NCI-H1694 (cell line): ENCODE results near the gene EFCAB6.

Experiments used
- DNase-seq: peaks from one replicate; lab custom pipeline; 2025; lab: John Stamatoyannopoulos, UW

EFCAB6 gene

DNA sequence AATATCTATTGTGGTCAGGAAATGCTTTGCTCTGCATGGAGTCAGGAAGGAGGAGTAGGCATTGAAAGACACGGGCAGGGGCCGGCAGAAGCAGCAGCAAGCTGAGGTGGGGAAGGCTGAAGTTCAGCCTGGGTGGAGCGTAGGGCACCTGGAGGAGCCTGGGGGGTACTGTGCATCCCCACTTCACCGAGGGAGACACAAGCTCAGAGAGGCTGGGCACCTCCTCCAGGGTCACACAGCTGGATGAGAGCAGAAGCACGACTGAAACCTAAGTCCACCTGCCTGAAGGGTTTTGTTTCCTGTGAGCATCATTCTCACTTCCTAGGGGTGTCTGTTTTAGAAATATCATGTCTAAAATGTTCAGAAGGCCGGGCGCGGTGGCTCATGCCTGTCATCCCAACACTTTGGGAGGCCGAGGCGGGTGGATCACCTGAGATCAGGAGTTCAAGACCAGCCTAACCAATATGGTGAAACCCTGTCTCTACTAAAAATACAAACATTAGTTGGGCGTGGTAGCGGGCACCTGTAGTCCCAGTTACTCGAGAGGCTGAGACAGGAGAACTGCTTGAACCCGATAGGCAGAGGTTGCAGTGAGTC, 262.0 kb downstream of the EFCAB6 start:
- no peak for DNase-seq

DNA sequence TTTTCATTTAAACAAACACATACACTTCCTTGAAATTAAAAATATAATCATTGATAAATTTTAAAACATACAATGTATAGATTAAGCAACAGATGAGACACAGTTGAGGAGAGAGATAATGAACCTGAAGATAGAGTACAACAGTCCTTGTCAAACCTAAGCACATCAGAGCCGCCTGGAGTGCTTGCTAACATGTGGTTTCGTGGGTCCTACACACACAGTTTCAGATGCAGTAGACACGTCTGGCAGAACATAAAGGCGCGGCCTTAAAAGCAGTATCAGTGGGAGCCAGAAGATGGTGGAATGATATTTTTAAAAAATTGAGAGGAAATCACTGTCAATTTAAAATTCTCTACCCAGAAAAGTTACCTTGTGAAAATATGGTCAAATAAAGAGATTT, 265.9 kb downstream of the EFCAB6 start:
- DNase-seq = no peak

DNA sequence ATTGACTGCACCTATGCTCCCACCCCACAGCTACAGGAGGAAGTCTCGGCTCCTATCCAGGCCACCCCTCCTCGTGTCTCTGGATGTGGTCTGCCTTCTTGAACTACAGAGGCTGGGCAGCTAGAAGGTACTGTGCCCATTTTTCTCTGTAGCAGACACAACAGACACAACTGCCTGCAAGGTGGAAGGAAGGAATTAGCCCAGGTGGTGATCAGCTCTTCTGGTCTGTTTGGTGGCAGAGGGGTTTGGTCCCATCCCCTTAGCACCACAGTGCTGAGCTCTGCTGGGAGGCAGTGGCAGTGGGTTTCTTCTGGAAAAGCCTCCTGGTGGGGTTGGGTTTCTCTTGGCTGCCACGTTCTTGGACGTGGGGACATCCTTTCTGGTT, 267.8 kb downstream of the EFCAB6 start:
- no peak for DNase-seq

DNA sequence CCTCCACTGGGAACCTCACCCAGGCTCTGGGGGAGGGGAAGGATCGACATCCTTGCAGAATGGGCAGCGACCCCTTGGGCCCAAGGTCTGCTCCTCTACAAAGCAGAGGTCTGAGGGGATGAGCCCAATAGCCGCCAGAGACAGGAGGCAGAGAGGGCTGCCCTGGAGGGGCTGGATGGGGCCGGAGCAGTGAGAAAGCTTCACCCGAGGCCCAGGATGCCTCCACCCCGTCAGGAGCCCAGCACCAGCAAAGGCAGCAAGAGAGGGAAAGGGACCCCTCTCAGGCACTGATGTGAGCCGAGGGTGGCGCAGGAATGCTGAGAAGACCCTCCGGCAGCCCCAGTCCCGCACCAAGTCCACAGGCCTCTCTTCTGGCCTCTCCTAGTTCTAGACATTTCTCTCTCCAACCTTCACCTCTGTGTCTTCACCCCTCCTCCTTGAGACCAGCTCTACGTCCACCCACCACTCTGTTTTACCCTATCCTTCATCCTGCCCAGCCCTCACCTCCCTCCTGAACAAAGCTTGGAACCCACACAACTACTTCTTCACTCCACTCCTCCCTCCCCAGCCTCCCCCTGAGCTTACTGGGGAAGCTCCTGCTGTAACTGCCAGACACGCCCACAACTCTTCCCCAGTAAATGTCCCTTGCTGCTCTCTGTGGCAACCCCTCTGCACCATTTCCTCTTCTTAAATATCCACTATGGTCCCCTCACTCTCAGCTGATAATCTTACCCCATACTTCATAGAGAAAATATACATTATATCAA, 268.4 kb downstream of the EFCAB6 start:
- no peak for DNase-seq

DNA sequence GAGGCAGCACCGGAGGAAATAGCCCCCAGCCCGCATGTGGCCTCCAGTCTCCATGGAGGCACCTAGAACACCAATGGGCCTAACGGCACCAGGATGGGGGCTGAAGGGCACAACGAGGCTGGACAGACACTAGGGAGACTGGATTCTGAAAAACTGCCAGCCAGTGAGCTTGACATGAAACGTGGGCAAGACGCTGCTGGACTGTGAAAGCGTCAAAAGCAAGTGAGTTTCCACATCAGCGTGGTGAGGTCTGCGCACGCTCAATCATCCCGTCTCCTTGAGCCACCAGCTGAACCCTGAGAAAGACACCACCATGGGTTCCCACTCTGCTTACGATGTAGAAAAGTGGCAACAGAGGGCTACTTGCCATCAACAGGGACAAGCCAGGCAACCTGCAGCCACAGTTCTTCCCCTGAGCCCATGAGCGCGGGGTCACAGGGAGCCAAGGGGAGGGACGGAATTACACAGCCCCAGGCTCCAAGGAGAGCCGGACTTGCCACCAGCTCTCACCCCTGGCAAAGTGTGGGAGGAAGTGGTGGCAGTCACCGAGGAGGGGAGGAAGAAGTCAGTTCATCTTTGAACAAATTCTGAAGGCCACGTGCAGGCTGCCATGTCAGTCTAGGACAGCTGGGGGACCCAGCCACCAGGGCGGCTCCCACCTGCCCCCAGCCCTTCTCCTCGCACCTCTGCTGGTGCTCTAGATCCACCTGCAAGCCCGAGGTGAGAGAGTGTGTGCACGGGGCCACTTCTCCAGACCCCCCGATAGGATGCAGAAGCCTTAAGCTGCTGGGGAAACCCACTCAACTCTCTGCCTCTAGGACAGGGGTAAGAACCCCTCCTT, 269.2 kb downstream of the EFCAB6 start:
- DNase-seq = no peak

DNA sequence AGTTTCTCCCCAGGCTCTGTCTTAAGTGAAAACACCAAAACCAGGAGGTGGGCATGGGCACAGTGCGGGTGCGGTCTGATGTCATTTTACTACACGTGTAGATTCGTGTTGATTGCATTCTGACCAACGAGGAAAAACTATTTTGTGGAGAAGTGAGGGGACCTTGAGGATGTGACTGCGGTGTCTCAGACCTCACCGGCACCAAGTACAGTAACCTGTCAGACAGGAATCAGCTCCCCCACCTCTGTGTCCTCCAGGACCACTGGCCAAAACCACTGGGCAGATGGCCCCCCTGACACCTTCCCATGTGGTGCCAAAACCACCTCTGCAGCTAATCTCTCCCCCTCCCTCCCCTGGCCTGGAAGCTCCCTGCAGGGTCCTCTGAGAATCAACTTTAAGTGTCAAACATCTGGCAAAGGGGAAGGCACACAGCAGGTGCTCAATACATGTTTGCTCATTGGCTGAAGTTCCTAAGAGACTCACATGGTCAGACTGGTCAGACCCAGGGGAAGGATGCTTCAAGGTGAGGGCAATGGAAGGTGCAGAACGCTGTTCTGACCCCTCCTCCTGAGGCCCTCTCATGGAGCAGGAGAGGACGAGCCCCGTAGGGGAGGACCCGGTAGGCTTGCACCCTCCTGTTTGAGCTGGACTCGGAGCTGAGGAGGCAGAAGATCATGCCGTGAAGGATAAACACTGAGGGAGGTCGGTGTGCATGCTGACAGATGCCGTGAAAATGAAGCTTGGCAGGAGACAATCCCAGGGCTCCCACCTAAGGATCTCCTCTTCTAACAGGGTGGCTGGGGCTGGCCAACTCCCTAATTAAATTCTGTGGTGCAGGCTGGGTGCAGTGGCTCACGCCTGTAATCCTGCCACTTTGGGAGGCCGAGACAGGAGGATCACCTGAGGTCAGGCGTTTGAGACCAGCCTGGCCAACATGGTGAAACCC, 270.4 kb downstream of the EFCAB6 start:
- no peak for DNase-seq

DNA sequence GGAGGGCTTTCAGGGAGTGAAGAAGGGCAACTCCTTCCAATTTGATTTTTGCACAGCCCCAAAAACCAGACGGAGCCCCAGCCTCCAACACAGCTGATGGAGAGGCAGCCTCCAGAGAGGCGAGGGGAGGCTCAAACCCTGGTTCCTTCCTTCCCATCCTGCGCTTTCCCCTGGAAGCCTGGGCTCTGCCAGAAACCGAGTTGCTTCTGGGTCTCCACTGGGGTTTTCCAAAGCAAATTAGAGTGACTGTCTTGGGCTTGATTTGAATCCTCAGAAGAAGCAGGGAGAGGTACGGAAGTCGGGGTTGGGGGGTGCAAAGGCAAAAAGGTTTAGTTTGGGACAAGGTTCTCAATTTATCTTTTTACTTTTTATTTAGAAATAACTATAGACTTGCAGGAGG, 271.1 kb downstream of the EFCAB6 start:
- DNase-seq = no peak

DNA sequence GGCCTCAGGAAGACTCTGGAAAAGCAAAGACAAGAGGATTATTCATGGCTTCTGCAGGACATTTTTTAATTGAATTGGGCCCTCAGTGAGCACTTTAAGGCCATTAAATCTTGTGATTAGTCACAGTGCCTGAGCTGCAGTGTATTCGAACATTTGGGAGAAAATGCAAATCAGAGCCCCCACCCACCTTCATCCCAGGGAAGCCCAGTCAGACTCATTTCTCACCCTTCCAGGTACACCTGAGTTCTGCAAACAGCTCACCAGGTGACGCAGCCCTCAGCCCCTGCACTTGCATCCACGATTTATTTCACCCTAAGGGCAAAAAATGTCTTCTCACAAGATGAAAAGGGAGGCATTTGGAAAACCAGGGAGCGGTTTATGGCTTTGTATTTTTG, 271.6 kb downstream of the EFCAB6 start:
- DNase-seq = no peak

DNA sequence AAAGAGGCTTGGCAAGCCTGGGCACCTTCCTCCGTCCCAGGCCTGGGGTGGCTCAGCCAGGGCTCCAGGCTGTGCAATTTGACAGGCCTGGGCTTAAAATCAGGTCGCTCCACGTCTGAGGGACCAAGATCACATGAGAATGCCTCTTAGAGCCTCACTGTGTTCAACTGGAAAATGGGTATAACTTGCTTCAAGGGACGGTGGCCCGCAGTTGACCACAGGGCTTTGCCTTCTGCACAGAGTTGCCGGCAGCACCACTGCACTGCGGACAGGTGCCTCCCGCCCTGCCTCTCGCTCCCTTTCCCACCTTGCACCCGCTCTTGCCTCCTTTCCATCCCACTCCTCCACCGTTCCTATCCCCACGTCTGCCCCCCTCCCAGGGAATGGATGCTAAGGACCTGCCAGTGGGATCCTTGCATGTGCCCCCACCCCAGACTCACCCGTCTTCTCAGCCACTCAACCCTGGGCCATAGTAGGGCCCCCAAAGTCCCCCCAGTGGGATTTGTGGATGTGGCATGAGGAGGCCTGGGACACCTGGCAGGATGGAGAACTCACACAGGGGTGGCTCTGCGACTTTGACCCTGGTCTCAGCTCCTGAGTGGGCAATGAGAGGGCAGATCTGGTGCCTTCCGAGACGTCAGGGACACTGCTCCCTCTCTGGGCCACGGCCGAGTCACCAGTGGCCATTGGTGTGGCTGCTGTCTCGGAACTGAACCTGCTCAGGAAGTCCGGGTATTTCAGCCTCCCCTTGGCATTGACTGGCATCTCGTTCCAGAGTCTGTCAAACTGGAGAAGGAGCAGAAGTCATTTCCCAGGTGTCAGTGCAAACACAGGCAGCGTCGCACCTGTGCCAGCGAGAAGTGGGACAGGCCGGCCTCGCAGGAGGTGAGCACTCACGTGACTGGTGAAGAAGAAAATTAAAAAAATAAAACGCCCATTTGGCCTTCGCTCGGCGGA, 272.3 kb downstream of the EFCAB6 start:
- no peak for DNase-seq

DNA sequence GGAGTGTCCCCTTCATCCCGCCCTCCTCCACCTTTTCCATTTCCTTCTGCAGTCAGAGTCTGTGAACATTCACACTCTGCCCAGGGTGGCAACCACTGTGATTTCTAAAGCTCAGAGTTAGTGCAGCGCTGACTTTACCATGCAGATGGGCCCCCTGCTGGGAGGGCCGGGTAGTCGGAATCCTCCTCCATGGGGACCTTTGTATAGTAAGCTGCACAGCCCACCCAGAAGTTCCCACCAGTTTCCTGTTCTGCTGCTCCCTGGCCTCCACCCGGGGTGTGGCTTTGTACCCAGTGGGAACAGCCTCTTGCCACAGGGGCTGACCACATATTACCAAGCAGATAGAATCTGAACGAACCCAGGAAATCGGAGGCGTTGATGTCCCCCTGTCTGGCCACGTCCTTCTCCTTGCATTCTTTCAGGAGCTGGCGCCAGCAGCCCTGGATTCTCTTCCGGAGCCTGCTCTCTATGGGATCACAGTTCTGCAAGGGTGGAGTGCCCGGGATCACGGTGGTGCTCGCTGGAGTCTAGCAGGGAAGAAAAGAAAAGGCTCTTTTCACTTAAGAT, 275.0 kb downstream of the EFCAB6 start:
- DNase-seq = no peak

DNA sequence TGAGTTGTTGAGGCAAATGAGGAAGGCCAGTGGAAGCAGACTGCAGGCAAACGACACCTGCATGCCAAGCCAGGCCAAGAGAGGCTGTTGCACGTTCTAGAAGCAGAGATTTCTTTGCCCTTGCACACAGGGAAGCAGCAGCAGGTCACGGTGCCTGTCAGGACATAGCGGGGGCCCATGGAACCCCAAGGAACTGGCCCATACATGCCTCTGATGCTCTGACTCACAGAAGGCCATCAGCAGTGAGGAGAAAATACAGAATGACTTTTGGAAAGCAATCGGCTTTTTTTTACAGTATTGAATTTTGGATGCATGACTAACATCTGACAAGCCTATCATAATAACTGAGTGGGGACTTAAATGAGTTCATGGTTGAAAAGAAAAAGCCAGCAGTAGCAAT, 276.4 kb downstream of the EFCAB6 start:
- no peak for DNase-seq

DNA sequence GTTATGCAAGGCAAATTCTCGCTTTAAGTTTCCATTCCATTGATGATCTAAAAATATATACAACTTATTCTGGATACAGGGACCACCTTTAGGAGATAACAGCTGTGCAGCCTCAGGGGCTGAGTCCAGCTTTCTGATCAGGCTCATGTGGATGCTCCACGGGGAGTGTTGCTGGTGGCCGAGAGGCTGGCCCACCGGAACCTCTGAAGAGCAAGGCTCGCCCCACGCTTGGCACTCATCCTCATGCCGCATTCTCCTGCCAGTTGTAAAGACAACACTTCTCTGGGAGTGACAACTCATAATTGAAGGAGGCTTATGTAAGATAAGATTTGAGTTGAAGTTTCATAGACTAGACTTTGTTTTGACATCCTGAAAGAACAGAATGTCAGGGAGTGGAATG, 276.8 kb downstream of the EFCAB6 start:
- DNase-seq = no peak

DNA sequence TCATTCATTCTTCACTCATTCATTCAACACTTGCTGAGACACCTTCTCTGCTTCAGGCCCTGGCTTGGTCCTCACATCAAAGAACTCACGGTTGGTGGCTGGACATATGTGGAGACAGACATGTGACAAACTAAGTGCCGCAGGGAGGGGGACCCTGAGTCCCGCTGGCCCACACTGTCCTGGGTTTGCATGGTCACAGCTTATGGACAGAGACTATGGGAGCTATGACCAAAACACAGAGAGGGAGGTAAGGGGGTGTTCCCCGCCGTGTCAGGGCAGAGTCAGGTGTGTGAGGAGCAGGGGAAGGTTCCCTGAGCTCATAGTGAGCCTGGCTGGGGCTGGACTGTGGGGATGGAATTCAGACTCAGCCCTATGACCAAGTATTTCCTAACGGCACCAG, 277.2 kb downstream of the EFCAB6 start:
- no peak for DNase-seq

DNA sequence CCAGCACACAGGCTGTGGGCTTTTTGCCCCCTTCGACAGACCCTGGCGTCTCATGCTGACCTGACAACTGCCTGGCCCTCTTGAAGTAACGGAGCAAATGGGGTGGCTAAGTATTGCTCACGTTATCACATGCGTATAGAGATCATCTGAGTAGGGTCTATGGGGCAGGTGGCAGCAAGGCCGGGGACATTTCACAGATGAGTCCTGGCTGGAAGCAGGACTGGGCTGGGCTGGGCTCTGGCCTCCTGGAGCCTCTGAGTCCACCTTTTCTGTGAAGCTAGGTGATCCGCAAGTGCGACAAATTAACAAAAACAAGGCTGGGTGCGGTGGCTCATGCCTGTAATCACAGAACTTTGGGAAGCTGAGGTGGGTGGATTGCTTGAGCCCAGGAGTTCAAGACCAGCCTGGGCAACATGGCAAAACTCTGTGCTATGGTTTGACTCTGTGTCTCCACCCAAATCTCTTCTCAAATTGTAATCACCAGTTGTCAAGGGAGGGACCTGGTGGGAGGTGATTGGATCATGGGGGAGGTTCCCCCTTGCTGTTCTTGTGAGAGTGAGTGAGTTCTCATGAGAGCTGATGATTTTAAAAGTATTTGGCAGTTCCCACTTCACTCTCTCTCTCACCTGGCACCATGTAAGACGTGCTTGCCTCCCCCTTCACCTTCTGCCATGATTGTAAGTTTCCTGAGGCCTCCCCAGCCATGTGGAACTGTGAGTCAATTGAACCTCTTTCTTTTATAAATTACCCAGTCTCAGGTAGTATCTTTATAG, 278.3 kb downstream of the EFCAB6 start:
- DNase-seq = no peak

DNA sequence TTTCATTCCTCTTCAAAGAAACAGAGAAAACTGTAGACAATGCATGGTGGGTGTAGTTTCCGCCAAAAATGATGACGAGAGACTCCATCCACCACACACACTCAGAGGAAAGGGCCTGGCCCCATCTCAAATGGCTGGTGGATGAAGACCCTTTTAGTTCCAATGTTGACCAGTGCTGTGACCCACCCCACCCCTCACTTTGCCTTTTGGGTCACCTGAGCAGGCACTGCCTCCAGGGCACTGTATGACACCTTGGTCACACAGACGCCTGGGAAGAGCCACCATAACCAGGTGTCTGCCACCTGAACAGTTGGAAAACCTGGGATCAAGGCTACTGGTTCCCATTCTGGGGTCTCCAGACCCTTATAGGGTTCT, 279.0 kb downstream of the EFCAB6 start:
- DNase-seq = no peak

DNA sequence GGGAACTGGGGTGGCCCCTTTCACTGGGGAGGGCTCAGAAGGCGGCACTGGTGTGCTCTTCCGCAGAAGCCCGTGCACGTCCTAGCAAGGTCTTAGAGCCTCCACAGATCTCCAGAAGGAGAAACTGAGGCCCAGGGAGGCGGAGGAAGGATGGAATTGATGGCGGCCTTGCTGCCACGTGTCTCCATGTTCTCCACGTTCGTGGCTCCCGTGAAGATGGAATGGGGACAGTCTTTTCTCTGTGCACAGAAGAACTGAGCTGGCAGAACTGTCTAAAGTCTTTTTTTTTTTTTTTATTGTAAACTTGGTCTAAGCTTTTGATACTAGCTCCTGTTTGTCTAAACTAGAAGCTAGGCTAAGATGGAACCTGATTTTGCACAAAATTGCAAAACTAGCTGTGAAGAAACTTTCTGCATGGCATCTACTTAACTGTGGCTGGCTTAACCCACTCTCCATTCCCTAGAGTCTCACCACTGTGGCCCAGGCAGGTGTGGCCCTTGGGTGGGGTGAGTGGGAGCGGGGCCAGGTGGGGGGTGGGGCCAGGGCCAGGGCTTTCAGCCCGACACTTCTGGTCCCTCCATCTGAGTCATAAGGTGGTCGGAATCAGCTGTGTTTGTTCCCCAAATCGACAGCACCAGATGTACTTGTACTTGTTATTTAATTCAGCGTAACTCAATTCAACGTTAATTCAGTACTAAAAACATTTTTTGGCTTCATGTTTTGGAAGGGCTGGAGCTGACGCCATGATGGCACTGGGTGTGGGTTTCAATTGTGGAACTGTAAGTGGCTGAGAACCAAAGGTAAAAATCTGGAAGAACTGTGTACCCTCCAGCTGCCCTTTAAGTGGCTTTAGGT, 279.6 kb downstream of the EFCAB6 start:
- no peak for DNase-seq

DNA sequence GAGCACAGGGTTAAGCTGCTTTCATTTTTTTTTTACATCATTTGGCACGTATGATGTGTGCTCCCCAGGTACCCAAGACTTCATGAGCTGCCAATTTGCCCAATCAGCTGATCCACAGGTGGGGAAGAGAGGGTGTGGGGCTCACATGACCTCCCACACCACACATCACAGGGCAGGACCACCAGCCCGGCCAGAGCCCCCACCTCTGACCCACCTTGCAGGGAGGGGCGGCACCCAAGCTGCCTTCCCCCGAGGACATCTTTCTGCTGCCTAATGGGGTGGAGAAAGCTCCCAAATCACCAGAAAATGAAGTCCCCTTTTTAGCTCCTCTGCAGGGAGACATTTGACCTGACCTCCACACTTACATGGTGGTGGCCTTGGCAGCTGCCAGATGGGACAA, 280.5 kb downstream of the EFCAB6 start:
- DNase-seq = no peak

DNA sequence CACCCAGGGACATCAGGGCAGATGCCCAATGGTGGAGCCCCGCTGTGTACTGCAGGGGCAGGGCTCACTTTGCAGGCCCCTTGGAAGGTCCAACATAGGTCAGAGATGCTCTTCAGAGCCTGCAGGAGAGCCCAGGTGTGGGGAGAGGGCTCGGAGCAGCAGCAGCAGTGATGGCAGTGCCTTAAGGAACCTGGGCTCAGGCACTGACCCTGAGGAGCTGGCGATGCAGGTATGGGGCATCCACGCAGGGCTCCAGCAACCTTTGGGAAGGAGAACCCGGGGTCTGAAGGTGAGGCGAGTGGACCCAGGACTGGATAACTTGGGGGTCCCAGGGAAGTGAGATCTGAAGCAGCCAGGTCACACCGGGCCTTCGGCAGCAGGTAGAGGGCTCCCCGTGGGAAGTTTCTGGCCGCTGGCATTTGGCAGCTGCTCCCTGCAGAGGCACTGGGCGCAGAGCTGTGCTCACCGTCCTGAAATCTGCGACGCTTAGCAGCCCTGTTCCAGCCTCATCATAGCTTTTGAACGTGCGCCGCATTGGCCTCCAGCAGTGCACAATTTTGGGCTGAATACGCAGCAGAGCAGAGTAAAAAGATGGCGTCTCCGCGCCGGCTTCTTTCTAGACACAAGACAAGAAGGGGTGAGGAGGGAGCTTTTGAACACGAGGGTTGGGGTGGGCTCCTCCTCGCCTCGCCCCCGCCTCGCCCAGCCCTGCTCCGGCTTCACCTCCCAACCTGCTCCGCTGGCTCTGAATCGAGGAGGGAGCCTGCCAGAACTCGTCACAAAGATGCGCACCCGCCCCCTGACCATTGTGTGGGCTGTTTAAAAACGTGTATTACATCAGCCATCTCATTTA, 281.5 kb downstream of the EFCAB6 start:
- no peak for DNase-seq
